HCT116 (cell line): Measurements from ENCODE around the gene KRTAP12-1. TPM values are rescaled to one million over a fixed set of nuclear protein-coding genes. Genes with fewer than 3 reads are reported as not detected.

Source experiments
- ATAC-seq: fragments of 200-7000 bp; cut with Tn5 transposase; 2 replicates; pipeline ENCODE4 v1.9.1; 2020; ENCODE audit warnings: mild to moderate bottlenecking, moderate library complexity
- BruUV-seq: library from RNA; stranded (reverse); fragments of 400-500 nt; replicated peaks from 2 replicates; lab custom pipeline; 2021; lab: Mats Ljungman, UMichigan
- CTCF ChIA-PET: fragments of 300-600 bp; sonication (Branson Sonifier 250); formaldehyde crosslinking; loops from one replicate; lab custom pipeline; 2021; ENCODE audit warnings: antibody characterized with exemption; lab: Charles Lee
- POLR2A ChIA-PET: fragments of 300-600, 350-600 bp; sonication (Branson Sonifier 250); formaldehyde crosslinking; loops from one replicate; lab custom pipeline; 2021; ENCODE audit warnings: antibody characterized with exemption; lab: Charles Lee
- RAD21 ChIA-PET, 2 experiments: fragments of 300-600 bp; sonication (Branson Sonifier 250); formaldehyde crosslinking; loops; one replicate each; lab custom pipeline; 2023; ENCODE audit warnings: low total read pairs in 2 of 2; ENCODE audit not compliant: uncharacterized antibody in 2 of 2, unreplicated experiment in 2 of 2, low non-redundant PET in 1 of 2; lab: Charles Lee
- DNase-seq: peaks from one replicate; pipeline ENCODE4 v3.0.0-alpha.2; 2010; ENCODE audit warnings: low read depth, low spot score
- H2AFZ ChIP-seq: fragments of 200-600 bp; shearing (Covaris generic), sonication (generic); 2 replicates; pipeline ENCODE4 v1.6.1; 2017; ENCODE audit warnings: low read depth, mixed run types, mixed read lengths, antibody characterized with exemption, low read length; ENCODE audit not compliant: poor library complexity, severe bottlenecking
- H3K27ac ChIP-seq: 2 replicates; pipeline ENCODE4 v1.5.1; 2012; ENCODE audit warnings: low read depth, low read length
- H3K27me3 ChIP-seq: fragments of 200-600 bp; sonication (generic); 2 replicates; pipeline ENCODE4 v1.6.1; 2016; ENCODE audit warnings: mixed run types, low read length, mixed read lengths; ENCODE audit not compliant: insufficient read depth
- H3K36me3 ChIP-seq, 2 experiments: fragments of 200-500 bp in 1 of 2; fragments of 200-600 bp in 1 of 2; sonication (Bioruptor generic) in 1 of 2; sonication (generic) in 1 of 2; 2 replicates each; pipeline versions ENCODE4 v1.5.1 to v1.6.1; 2014 to 2016; ENCODE audit warnings: low read length in 2 of 2, inconsistent platforms in 1 of 2, mixed read lengths in 1 of 2, mixed run types in 1 of 2; ENCODE audit not compliant: insufficient read depth in 2 of 2, control insufficient read depth in 1 of 2
- H3K4me1 ChIP-seq, 2 experiments: fragments of 200-600 bp in 1 of 2; sonication (generic) in 1 of 2; 2 replicates each; pipeline versions ENCODE4 v1.5.1 to v1.6.1; 2012 to 2017; ENCODE audit warnings: low read length in 2 of 2, inconsistent platforms in 1 of 2, mild to moderate bottlenecking in 1 of 2, mixed read lengths in 1 of 2, mixed run types in 1 of 2, moderate library complexity in 1 of 2; ENCODE audit not compliant: insufficient read depth in 2 of 2, control insufficient read depth in 1 of 2
- H3K4me2 ChIP-seq: fragments of 200-600 bp; sonication (generic); 2 replicates; pipeline ENCODE4 v1.6.1; 2017; ENCODE audit warnings: mixed run types, low read length, mixed read lengths
- H3K4me3 ChIP-seq, 2 experiments: fragments of 200-600 bp in 1 of 2; sonication (generic) in 1 of 2; replicated peaks in 1 of 2; 2 replicates each; pipeline ENCODE4 v1.5.1; 2011 to 2016; ENCODE audit warnings: low read length in 2 of 2, control low read depth in 1 of 2, low read depth in 1 of 2, mild to moderate bottlenecking in 1 of 2, mixed read lengths in 1 of 2, mixed run types in 1 of 2
- H3K79me2 ChIP-seq: fragments of 200-600 bp; sonication (generic); 2 replicates; pipeline ENCODE4 v1.6.1; 2017; ENCODE audit warnings: mild to moderate bottlenecking, mixed run types, low read length, moderate library complexity, mixed read lengths; ENCODE audit not compliant: insufficient read depth
- H3K9ac ChIP-seq: fragments of 200-600 bp; sonication (generic); 2 replicates; pipeline ENCODE4 v1.6.1; 2016; ENCODE audit warnings: low read length, mixed read lengths
- H3K9me2 ChIP-seq: fragments of 200-600 bp; sonication (generic), shearing (Covaris generic); 2 replicates; pipeline ENCODE4 v1.6.1; 2017; ENCODE audit warnings: mixed run types, mild to moderate bottlenecking, moderate library complexity; ENCODE audit not compliant: insufficient read depth
- H3K9me3 ChIP-seq, 2 experiments: fragments of 200-500 bp in 1 of 2; fragments of 200-600 bp in 1 of 2; sonication (Bioruptor generic) in 1 of 2; sonication (generic) in 1 of 2; 2 replicates each; pipeline ENCODE4 v1.6.1; 2014 to 2017; ENCODE audit warnings: low read length in 2 of 2, mixed read lengths in 2 of 2, inconsistent platforms in 1 of 2, low read depth in 1 of 2, mild to moderate bottlenecking in 1 of 2, mixed run types in 1 of 2, moderate library complexity in 1 of 2; ENCODE audit not compliant: control insufficient read depth in 1 of 2, insufficient read depth in 1 of 2
- H4K20me1 ChIP-seq: fragments of 200-600 bp; sonication (generic), shearing (Covaris generic); 2 replicates; pipeline ENCODE4 v1.6.1; 2017; ENCODE audit warnings: mixed run types, mild to moderate bottlenecking, moderate library complexity; ENCODE audit not compliant: insufficient read depth
- ATF3 ChIP-seq: IDR thresholded peaks from 2 replicates; pipeline ENCODE4 v1.6.1; 2012
- CBX3 ChIP-seq: IDR thresholded peaks from 2 replicates; pipeline ENCODE4 v1.6.1; 2012; ENCODE audit warnings: low read depth
- ELF1 ChIP-seq: IDR thresholded peaks from 2 replicates; pipeline ENCODE4 v1.6.1; 2012; ENCODE audit warnings: low read depth, borderline replicate concordance
- EZH2 ChIP-seq: fragments of 200-600 bp; sonication (generic); IDR thresholded peaks from 2 replicates; pipeline ENCODE4 v1.6.1; 2017; ENCODE audit warnings: antibody characterized with exemption, mixed run types
- RAD21 ChIP-seq: IDR thresholded peaks from 2 replicates; pipeline ENCODE4 v1.6.1; 2012; ENCODE audit warnings: low read depth, mild to moderate bottlenecking
- REST ChIP-seq: IDR thresholded peaks from 2 replicates; pipeline ENCODE4 v1.6.1; 2012; ENCODE audit warnings: low read depth
- SRF ChIP-seq: IDR thresholded peaks from 2 replicates; pipeline ENCODE4 v1.6.1; 2012; ENCODE audit warnings: low read depth
- YY1 ChIP-seq: IDR thresholded peaks from 2 replicates; pipeline ENCODE4 v1.6.1; 2011; ENCODE audit warnings: low read length, low read depth, moderate library complexity, mild to moderate bottlenecking; ENCODE audit not compliant: insufficient replicate concordance; ENCODE audit errors: extremely low read depth
- intact Hi-C: fragments of 100-400 bp; cut with micrococcal nuclease; formaldehyde crosslinking; loops from 2 replicates; pipeline ENCODE4 v1.10.0; 2022
- total RNA-seq: library from RNA; stranded (reverse); gene quantifications from one replicate; pipeline ENCODE4 v1.2.1, GENCODE V29; 2021; ENCODE audit not compliant: unreplicated experiment
- TF ChIP-seq, protein P1 (sequence below): IDR thresholded peaks from 2 replicates; pipeline ENCODE4 v1.6.1; 2011; ENCODE audit warnings: mild to moderate bottlenecking, low read length, moderate library complexity; ENCODE audit not compliant: insufficient replicate concordance; ENCODE audit errors: extremely low read depth
- TF ChIP-seq, protein P2 (sequence below), 3 experiments: fragments of 200-600 bp in 1 of 3; sonication (generic) in 1 of 3; IDR thresholded peaks in 2 of 3; conservative IDR thresholded peaks in 1 of 3; 2 replicates each; pipeline ENCODE4 v1.5.1; 2012 to 2017; ENCODE audit warnings: low read depth in 2 of 3, low read length in 2 of 3, antibody characterized with exemption in 1 of 3, borderline replicate concordance in 1 of 3, control low read depth in 1 of 3, mild to moderate bottlenecking in 1 of 3, mixed read lengths in 1 of 3, mixed run types in 1 of 3, moderate library complexity in 1 of 3; ENCODE audit not compliant: insufficient read depth in 1 of 3

Gene KRTAP12-1
- total RNA-seq, 1 experiment from 2014 or later: not detected

DNA sequence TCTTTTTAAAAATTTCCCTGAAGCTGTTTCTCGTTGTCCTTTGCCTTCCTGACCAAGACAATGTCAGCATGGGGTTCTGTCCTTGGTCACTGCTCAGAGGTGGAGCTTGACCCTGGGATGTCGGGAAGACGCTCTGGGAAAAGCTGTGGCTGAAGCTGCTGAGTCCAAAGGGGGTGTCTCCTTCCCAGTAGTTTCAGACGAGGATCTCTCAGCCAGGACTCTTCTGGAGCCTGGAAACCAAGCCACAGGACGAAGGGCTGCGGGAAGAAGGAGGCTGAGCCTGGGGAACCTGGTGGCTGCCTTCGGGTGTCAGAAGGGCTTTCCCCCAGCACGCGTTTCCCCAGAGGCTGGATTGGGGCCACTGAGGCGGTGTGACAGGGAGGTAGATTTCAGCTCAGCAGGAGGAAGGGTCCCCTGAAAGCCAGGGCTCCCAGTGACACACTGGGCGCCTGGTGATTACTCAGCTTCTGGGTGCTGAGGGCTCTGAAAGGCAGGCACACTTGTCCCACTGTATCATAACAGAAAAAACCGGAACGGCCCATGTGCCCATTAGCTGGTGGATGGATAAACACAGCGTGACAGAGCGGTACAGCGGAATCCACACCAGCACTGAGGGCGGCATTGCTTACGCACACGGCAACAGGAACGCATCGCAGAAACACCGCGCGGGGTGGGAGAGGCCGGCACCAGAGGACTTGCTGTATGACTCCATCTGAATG is 5.0 kb upstream of the KRTAP12-1 start:
- TF ChIP-seq REST (no peak), EZH2 (no peak), ELF1 (no peak), CBX3 (no peak), SRF (no peak), RAD21 (no peak), YY1 (no peak), ATF3 (no peak)
- TF ChIP-seq, protein P1, sequence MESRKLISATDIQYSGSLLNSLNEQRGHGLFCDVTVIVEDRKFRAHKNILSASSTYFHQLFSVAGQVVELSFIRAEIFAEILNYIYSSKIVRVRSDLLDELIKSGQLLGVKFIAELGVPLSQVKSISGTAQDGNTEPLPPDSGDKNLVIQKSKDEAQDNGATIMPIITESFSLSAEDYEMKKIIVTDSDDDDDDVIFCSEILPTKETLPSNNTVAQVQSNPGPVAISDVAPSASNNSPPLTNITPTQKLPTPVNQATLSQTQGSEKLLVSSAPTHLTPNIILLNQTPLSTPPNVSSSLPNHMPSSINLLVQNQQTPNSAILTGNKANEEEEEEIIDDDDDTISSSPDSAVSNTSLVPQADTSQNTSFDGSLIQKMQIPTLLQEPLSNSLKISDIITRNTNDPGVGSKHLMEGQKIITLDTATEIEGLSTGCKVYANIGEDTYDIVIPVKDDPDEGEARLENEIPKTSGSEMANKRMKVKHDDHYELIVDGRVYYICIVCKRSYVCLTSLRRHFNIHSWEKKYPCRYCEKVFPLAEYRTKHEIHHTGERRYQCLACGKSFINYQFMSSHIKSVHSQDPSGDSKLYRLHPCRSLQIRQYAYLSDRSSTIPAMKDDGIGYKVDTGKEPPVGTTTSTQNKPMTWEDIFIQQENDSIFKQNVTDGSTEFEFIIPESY: no peak
- TF ChIP-seq, protein P2, sequence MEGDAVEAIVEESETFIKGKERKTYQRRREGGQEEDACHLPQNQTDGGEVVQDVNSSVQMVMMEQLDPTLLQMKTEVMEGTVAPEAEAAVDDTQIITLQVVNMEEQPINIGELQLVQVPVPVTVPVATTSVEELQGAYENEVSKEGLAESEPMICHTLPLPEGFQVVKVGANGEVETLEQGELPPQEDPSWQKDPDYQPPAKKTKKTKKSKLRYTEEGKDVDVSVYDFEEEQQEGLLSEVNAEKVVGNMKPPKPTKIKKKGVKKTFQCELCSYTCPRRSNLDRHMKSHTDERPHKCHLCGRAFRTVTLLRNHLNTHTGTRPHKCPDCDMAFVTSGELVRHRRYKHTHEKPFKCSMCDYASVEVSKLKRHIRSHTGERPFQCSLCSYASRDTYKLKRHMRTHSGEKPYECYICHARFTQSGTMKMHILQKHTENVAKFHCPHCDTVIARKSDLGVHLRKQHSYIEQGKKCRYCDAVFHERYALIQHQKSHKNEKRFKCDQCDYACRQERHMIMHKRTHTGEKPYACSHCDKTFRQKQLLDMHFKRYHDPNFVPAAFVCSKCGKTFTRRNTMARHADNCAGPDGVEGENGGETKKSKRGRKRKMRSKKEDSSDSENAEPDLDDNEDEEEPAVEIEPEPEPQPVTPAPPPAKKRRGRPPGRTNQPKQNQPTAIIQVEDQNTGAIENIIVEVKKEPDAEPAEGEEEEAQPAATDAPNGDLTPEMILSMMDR (IDR thresholded peaks at IDR 0.05 in 2 of 3, conservative IDR thresholded peaks at IDR 0.05 in 1 of 3; ENCODE audit: borderline replicate concordance in 1 of 3, insufficient read depth in 1 of 3, low read depth in 2 of 3, low read length in 2 of 3): no peak
- Histone ChIP-seq H3K4me2 (no peak overlapping the region), H4K20me1 (no peaks in the 10 kb centered on the region), H3K36me3 (no peaks in the 10 kb centered on the region), H3K79me2 (no peaks in the 10 kb centered on the region), H3K9ac (no peak overlapping the region), H3K9me2 (no peaks in the 10 kb centered on the region), H3K4me3 (no peak overlapping the region), H3K27ac (no peak overlapping the region), H3K27me3 (no peaks in the 10 kb centered on the region), H2AFZ (no peak overlapping the region), H3K9me3 (no peaks in the 10 kb centered on the region; a peak in 1 of 4 replicates), H3K4me1 (no peaks in the 10 kb centered on the region)
- RAD21 ChIA-PET: no interaction called here
- BruUV-seq: no TSS peak
- POLR2A ChIA-PET: no interaction called here
- DNase-seq (no peak), ATAC-seq (no peak)
- CTCF ChIA-PET: no interaction called here
- intact Hi-C loops: no loop called here
